COR-L47 (cell line): Measurements from ENCODE around the gene GRIN2C.
"Not testable (repeated sequence)": the region's sequence is repeated elsewhere in the genome, so short reads cannot be mapped to it uniquely, and the experiment has no call there.

Experiments used
- DNase-seq: peaks from one replicate; lab custom pipeline; 2025; lab: John Stamatoyannopoulos, UW

GRIN2C gene

DNA sequence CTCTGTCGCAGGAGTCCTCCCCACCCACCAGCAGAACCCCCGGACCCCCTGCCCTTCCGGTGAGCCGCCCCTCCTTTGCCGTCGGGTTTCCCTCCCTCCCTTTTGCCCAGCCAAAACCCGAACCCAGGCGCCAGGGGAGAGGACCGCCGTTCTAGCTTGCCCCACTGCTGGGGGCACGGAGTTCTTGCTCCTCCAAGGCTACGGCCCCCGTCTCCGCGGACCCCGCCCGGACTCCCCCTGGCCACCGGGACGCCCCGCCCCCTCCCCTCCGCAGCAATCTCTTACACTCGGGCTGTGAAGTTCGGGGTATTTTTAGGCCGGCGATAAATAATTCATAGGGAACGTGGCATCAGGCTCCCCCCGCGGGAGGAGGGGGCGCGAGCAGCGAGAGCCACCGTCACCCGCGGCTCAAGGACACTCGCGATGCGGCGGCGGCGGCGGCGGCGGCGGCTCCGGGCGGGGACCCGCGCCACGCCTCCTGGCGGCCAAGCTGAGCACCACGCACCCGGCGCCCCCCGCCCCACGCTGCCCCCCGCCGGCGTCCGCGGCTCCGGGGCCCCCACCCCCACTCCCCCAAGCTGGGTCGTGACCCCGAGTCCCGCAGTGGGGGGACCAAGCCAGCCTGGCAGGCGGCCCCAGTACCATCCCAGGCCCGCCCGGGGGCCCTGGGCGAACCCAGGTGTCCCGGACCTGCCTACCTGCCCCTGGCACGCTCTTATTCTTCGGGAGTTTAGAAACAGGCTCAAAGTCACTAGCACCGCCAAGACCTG is at the start of gene GRIN2C:
Gene GRIN2C, minus strand, starts transcription at position 427 of the 770 bp plus-strand sequence. CDS start 4,793 bp downstream, outside the sequence.
- DNase-seq, result no peak

DNA sequence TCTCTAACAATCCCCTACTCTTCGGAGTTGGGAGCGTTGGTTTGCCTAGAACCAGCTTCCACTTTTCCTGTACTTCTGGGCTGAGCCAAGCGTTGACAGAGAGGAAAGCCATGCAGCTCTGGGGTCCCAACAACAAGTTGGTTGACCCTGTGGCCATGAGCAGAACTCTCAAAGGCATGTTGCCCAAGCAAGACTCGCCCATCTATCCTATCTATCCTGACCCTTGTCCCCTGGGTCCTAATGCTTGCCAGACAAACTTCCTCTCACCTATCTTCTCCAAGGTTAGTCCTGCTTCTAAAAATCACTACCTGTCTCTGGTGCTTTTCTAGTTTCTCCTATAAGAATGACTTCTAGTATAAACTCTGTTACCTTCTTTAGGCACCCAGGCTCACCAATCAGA is 49.4 kb upstream of the GRIN2C start:
- DNase-seq, result not testable (repeated sequence)

DNA sequence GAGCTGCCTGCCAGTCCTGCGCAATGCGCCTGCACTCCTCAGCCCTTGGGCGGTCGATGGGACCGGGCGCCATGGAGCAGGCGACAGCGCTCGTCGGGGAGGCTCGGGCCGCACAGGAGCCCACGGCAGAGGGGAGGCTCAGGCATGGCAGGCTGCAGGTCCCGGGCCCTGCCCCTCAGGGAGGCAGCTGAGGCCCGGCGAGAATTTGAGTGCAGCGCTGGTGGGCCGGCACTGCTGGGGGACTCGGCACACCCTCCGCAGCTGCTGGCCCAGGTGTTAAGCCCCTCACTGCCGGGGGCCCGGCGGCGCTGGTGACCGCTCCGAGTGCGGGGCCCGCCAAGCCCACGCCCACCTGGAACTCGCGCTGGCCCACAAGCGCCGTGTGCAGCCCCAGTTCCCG is 47.3 kb upstream of the GRIN2C start:
- DNase-seq, result no peak

DNA sequence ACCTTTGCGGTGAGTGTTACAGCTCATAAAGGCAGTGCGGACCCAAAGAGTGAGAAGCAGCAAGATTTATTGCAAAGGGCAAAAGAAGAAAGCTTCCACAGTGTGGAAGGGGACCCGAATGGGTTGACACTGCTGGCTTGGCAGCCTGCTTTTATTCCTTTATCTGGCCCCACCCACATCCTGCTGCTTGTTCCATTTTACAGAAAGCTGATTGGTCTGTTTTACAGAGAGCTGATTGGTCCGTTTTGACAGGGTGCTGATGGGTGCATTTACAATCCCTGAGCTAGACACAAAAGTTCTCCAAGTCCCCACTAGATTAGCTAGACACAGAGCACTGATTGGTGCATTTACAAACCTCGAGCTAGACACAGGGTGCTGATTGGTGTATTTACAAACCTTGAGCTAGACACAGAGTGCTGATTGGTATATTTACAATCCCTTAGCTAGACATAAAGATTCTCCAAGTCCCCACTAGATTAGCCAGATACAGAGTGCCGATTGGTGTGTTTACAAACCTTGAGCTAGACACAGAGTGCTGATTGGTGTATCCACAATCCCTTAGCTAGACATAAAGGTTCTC is 46.6 kb upstream of the GRIN2C start:
- DNase-seq, result not testable (repeated sequence)

DNA sequence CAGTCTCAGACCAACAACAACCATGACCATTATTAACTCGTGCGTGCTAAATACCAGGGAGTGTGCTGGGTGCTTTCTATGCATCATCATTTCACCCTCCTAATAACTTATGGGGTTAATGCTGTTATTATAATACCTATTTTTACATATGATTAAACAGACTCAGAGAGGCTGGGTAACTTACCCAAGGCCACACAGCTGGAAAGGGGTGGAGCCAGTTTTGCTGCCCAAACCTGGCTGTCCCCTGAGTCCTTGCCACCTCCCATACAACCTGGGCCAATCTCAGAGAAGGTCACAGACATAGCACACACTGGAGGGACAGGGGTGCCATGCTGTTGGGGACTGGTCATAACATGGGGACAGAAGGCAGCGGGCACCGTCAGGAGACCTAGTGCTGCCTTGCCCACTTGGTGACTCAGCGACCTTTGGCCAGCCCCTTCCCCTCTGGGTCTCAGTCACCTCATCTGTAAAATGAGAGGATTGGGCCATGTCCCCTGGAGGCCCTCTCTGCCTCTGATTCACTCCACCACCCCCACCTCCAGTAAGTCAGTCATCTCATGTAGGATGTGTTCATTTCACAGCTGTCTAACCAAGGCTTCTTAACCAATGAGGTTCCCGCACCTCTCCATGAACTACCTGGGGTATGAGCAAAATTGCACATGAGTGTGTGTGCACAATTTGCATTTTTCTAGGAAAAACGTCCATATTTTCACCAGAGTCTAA is 45.2 kb upstream of the GRIN2C start:
- DNase-seq, result no peak

DNA sequence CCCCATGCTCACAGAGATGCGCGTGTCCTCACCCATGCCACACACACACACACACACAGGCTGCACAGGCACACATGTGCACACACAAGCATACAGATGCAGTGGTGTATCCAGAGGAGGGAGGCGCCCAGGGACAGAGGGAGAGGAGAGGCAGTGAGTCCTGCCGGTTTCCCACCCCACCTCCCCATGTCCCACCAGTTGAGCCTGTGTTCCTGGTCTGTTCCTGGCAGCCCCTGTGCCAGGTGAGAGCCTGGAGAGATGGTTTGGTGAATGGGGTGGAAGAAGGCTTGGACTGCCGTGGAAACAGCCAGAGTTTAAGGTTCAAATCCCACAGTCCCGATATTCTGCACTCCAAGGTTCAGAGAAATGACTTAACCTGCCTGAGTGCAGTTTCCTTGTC is 44.0 kb upstream of the GRIN2C start:
- no peak for DNase-seq

DNA sequence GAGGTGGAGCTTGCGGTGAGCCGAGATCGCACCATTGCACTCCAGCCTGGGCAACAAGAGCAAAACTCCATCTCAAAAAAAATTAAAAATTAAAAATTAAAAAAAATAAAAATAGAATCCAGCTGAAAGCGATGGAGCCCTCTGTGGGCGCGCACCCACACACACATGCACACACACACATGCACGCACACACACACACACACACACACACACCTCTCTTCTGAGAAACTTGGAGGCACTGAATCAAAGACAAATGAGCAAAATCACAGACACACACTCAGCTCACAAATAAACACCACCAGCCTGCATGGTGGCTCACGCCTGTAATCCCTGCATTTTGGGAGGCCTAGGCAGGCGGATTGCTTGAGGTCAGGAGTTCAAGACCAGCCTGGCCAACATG is 43.3 kb upstream of the GRIN2C start:
- DNase-seq, result no peak

DNA sequence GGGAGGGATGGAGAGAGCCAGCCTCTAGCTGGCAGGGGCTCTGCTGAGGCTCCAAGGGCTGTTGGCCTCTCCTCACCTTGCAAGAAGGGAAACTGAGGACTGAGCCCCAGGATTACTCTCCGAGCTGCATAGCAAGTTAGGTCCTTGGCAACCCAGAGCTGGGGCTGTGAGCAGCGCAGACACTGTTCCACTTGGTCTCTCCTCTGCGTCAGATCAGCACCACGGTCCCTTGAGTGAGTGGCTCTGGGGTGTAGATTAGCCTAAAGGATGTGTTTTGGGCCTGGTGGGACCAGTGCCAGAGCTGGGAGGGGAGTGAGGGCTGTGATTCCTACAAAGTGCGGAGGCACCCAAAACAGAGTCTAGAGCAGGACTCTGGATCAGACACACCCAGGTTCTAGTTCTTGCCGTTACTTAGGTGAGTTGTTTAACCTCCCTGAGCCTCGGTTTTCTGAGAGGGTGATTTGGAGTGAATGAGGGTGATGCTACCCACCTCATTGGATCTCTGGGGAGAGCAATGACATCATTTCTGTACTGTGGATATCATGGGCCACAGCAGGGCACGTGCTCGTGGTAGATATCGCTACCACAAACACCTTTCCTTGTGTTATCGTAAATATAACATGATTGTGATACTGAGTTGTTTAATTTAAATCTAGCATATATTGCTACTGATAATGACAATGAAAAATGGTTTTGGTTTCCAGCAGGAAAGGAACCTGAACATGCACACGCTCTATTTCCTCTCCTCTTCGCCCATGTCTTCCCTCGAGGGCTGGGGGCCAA is 41.9 kb upstream of the GRIN2C start:
- DNase-seq, result no peak

DNA sequence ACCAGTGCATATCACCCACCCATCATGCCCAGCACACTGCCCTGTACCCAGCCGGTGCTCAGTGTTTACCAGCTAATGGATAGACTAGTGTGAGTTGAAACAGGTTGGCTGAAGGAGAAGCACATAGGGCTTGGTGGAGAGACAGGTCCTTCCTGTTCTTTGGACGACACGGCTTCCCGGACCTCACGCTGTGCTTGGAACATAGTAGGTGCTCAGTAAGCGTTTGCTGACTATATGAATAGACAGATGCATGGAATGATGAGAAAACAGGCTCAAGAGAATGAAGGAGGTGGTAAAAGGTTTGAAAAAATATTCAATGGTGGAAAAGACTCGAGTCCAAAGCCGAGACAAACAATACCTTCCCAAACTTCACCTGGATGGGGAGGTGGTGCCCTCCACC is 40.5 kb upstream of the GRIN2C start:
- DNase-seq, result no peak

DNA sequence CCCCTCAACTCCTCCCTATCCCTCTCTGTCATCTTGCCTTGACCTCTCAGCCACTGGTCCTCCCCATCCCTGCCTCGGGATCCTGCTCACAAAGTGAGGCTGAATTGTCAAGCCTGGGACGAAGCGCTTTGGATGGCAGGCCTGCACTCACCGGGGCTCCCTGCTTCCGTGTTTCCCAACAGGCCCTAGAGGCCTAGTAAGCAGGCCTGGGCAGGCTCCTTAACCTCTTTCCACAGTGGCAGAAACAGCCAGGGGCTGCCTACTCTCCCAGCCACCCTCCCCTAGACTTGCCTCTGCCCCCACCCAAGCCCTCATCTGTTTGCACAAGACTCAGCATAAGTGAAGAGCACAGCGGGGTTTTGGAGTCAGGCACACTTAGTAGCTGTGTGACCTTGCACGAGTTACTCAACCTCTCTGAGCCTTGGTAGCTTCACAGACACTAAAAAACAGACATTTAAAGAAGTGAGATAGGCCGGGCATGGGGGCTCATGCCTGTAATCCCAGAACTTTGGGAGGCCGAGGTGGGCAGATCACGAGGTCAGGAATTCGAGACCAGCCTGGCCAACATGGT is 38.8 kb upstream of the GRIN2C start:
- DNase-seq, result no peak

DNA sequence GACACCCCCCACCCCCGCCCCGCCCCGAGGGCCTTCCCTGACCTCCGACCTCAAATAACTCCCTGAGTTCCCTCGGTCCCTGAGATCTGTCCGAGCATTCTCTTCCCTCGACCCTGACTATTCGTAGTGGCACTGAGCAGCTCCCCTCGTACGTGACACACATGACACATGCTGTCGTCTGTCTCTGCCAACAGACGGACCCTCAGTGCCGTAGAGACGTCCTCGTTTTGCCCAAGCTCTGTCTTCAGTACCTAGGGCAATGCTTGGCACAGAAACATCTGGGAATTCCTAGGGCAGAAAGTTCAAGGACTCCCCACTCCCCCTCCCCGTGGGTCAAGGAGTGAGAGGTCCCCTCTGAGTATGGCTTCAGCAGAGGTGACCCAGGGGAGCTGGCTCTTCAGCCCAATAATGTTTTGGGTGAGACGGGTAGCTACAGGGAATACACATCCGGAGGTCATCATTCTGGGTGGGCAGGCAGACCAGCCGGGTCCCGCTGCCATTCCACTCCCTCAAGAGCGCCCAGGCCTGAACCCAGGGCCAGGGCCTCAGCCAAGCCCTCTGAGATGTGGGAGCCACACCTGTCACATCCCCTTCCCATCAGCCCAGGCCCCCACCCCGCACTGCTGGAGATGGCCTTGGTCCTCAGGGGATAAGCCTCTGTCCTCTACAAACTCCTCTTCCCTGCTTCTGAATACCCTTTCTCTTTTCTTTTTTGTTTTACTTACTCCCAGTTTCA is 34.4 kb upstream of the GRIN2C start:
- DNase-seq, result no peak

DNA sequence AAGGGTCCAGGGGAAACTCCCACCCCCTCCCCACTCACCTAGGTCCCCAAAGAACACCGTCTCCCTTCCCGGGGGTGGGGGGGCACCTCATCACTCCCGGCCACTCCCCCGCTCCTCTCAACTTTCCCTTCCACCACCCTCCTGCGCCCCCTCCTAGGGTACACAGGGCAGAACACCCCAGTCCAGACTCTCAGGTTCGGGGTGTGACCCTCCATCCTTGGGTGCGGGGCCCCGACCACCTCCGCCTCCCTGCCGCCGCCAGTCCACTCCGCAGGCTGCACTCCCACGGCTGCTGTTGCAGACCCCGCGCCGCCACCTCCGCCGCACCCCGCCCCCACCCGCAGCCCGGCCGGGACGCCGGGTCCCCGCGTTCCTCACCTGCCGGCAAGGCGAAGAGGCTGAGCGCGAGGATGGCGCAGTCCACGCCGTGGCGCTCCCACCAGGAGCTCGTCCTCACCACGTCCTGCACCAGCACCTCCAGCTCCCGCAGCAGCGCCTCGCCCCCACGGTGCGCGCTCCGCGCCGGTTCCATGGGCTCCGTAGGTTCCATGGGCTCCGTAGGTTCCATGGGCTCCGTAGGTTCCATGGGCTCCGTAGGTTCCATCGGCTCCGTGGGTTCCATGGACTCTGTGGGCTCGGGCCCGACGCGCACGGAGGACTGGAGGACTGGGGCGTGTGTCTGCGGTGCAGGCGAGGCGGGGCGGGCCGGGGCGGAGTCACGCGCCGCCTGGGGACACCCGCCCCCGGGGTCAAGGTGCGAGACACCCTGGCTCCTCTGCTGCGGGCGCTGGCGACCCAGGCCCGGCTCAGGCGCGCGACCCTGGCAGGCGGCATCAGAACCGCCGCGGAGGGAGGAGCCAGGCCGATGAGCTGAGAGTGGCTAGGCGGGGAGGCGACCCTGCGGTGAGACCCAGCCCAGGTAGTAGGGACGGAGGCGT is 33.6 kb upstream of the GRIN2C start, which contains the start of gene FADS6:
Gene FADS6, minus strand, starts transcription at position 660 of the 938 bp plus-strand sequence. Its CDS starts 38 bp downstream, at position 622.
- DNase-seq, result no peak

DNA sequence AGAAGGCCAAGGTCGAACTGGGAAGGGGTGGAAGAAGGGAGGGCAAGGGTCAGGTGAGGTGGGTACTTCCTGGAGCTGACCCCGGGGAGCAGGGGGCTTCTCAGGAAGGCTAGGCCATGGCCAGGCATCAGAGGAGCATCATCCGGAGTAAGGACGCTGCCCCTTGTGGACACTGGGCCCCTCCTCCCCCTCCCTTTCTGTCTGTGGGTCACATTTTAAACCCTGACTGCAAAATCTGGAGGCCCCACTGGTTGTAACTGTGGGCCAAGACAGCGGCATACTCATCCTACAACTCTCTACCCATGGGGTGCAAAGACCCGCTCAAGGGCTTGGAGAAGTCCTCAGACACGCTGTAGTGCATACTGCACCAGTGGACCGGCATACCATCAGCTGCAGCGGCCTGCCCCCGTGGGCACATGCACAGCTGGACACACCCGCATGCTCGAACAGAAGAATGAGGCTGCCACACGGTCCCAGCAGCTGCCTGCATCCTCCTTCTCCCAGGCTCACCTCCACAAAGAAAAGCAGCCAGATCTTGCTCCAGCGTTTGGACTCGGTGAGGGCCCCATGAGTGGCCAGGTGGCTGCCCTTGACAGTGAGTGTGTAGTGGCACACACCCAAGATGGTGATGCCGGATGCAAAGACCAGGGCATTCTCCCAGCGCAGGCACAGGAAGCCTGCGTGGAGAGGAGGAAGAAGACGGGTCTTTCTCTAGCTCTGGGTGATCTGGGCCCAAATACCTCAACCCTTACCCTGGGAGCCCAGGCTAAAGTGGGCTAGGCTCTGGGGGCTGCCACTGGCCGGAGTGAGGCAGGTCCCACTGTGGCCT is 32.5 kb upstream of the GRIN2C start:
- no peak for DNase-seq

DNA sequence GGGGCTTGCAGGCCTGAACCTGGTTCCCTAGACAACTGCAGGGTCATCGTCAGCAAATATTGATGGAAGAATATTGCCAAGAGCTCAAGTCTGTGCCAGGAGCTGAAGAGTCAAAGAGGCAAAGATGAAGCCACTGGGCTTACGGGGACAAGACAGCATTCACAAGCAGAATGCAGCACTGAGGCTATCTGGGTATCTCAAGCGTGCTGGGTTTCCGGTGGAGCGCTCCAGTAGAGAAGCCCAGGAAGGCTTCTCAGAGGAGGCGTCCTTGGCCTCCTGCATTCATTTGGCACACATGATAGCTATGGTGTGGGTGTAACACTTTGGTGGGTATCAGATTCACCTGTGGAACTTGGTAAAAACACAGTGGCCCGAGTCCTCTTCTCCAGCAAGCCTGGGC is 30.9 kb upstream of the GRIN2C start:
- DNase-seq, result no peak

DNA sequence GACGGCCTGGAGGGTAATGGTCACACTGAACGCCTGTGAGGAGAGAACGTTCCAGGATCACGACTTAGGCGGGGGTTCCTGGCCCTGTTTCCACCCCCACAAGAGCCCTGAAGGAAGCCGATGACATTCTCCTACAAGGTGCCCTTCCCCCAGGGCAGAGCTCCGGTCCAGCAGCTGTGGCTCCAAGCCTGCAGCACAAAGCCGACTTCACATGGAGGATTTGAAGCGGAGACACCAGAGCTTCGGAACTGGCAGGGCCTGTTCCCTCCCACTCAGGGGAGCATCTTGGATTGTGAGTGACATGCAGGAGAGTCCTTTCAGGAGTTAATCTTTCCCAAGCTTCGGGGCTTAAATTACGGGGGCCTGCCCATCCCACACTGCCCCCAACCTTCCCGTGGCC is 28.8 kb upstream of the GRIN2C start:
- DNase-seq, result no peak

DNA sequence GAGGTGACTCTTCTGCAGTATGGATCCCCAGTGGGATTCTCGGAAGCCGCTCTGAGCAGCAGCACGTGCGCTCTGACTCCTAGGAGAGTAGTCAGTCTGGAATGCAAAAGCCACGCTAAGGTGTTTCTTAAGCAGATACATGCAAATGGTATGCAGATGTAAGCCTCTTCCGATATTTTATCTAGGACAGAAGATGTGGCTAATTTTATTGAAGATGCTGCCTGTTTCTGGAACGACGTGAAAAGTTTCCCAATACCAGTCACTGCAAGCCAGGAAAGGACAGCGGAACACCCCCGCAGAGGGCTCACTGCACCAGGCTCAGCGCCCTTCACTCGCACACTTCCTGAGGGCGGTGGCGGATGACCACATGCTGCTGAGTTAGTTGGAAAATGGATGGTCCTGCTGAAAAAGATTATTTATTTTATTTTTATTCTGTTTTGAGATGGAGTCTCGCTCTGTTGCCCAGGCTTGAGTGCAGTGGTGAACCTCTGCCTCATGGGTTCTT is 23.6 kb upstream of the GRIN2C start:
- no peak for DNase-seq

DNA sequence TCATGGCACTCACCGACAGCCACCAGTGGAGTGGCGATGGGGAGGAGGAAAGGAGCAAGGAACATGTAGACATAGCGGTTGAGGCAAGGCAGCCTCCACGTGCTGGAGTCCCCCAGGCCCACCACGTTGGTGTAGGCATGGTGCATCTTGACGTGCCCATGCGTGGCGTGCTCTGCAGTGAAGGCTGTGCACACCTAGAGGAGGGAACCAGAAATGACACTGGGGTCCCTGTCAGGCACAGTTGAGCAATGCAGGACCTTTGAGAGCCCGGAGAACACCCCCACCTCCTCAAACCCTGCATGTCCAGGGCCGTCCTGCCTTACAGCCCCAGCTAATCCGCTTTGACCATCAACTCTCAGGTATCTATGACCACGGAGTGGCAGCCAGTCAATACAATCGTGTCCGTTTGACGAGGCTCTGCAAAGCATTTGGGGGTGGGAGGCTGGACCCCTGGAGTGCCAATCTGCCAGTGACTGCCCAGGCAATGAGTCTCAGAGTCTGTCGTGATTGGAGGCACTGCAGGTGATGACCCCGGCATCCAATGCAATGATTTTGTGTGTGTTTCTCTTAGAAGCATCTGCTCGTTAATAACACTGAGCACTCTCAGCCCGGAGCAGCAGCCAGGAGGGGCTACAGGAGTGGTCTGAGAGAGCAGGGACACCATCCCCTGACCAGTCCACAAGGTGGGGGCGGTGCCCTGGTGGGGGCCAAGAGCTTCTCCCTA is 23.0 kb upstream of the GRIN2C start:
- DNase-seq, result no peak

DNA sequence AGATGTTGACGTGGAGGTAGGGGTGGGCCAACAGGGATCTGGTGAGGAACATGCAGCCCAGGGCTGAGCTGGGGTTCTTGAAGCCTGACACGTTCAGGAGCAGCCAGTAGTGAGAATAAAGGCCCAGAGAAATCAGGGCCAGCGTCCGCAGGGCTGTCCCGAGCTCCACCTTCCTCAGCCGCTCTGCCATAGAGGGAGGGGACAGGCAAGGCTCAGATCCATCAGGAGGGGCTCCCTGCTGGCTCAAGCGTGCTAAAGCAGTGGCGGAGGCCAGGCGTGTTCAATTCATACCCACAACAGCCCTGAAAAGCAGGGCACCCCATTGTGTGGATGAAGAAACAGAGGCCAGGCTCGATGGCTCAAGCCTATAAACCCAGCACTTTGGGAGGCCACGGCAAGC is 21.4 kb upstream of the GRIN2C start:
- no peak for DNase-seq
